K562 (cell line): ENCODE data around the gene ATG12. TPM values are rescaled to one million over a fixed set of nuclear protein-coding genes. Genes with fewer than 3 reads are reported as not detected.

Experiments
- ARID4B ChIP-seq: sonication (generic); formaldehyde crosslinking; IDR thresholded peaks from 2 replicates; pipeline ENCODE4 v1.8.0; 2022; ENCODE audit warnings: mild to moderate bottlenecking, missing genetic modification reagents
- ATF1 ChIP-seq, 2 experiments: fragments of 450-650 bp in 1 of 2; IDR thresholded peaks; 2 replicates each; pipeline ENCODE4 v1.6.1; 2016; ENCODE audit warnings: missing compliant biosample characterization in 1 of 2, missing genetic modification characterization in 1 of 2
- CREB3L1 ChIP-seq: fragments of 450-650 bp; IDR thresholded peaks from 2 replicates; pipeline ENCODE4 v1.6.1; 2014; ENCODE audit warnings: low read depth, mild to moderate bottlenecking, moderate library complexity, borderline replicate concordance
- CTBP1 ChIP-seq: fragments of 450-650 bp; IDR thresholded peaks from 2 replicates; pipeline ENCODE4 v1.6.1; 2016; ENCODE audit warnings: borderline replicate concordance
- HMG20A ChIP-seq: fragments of 450-650 bp; formaldehyde crosslinking; conservative IDR thresholded peaks from 2 replicates; pipeline ENCODE4 v1.4.0; 2020; ENCODE audit warnings: mild to moderate bottlenecking, mixed read lengths
- HOXB6 ChIP-seq: fragments of 250-450 bp; sonication (Bioruptor Pico); IDR thresholded peaks from 2 replicates; pipeline ENCODE4 v1.5.1; 2022; ENCODE audit warnings: mild to moderate bottlenecking, borderline replicate concordance
- KLF13 ChIP-seq: fragments of 450-650 bp; IDR thresholded peaks from 2 replicates; pipeline ENCODE4 v1.6.1; 2016; ENCODE audit warnings: missing genetic modification characterization, low read depth, mild to moderate bottlenecking, missing compliant biosample characterization, moderate library complexity, borderline replicate concordance
- KLF6 ChIP-seq: fragments of 250-450 bp; sonication (Bioruptor Pico); IDR thresholded peaks from 2 replicates; pipeline ENCODE4 v1.4.0; 2020; ENCODE audit warnings: mild to moderate bottlenecking, moderate library complexity, borderline replicate concordance
- MAFG ChIP-seq: fragments of 450-650 bp; conservative IDR thresholded peaks from 2 replicates; pipeline ENCODE4 v1.6.1; 2016; ENCODE audit warnings: missing genetic modification characterization, missing compliant biosample characterization
- MCM5 ChIP-seq: fragments of 450-650 bp; IDR thresholded peaks from 2 replicates; pipeline ENCODE4 v1.6.1; 2016; ENCODE audit warnings: low read depth
- NBN ChIP-seq: fragments of 450-650 bp; IDR thresholded peaks from 2 replicates; pipeline ENCODE4 v1.6.1; 2016; ENCODE audit warnings: low read depth, mild to moderate bottlenecking
- PHF20 ChIP-seq: fragments of 450-650 bp; IDR thresholded peaks from 2 replicates; pipeline ENCODE4 v1.6.1; 2018; ENCODE audit not compliant: partially characterized antibody
- POLR2AphosphoS5 ChIP-seq: IDR thresholded peaks from 2 replicates; pipeline ENCODE4 v1.6.1; 2011; ENCODE audit warnings: mild to moderate bottlenecking, low read depth, low read length, moderate library complexity; ENCODE audit not compliant: control insufficient read depth, insufficient read depth
- RHOXF2B ChIP-seq: fragments of 250-450 bp; sonication (Bioruptor Pico); conservative IDR thresholded peaks from 2 replicates; pipeline ENCODE4 v1.5.1; 2021
- TCFL5 ChIP-seq: fragments of 250-450 bp; sonication (Bioruptor Pico); conservative IDR thresholded peaks from 2 replicates; pipeline ENCODE4 v1.6.1; 2021; ENCODE audit warnings: mild to moderate bottlenecking, moderate library complexity, matching md5 sums
- UBTF ChIP-seq, 2 experiments: IDR thresholded peaks; 2 replicates each; pipeline ENCODE4 v1.6.1; 2012; ENCODE audit warnings: improper control_type of control experiment in 2 of 2, low read depth in 2 of 2, low read length in 2 of 2, borderline replicate concordance in 1 of 2
- ZBTB7A ChIP-seq: IDR thresholded peaks from 2 replicates; pipeline ENCODE4 v1.6.1; 2011; ENCODE audit warnings: low read depth, mild to moderate bottlenecking, low read length, moderate library complexity, borderline replicate concordance; ENCODE audit not compliant: control insufficient read depth
- ZNF133 ChIP-seq: fragments of 250-450 bp; sonication (Bioruptor Pico); IDR thresholded peaks from 2 replicates; pipeline ENCODE4 v1.4.0; 2020; ENCODE audit warnings: mild to moderate bottlenecking
- ZNF778 ChIP-seq: fragments of 450-650 bp; formaldehyde crosslinking; IDR thresholded peaks from 2 replicates; pipeline ENCODE4 v1.4.0; 2020; ENCODE audit warnings: mild to moderate bottlenecking, moderate library complexity
- polyA plus RNA-seq, 8 experiments: library from polyadenylated mRNA; depleted of rRNA in 4 of 8; stranded (reverse) in 5 of 8; unstranded in 3 of 8; fragments of >200 nt; fragmentation: Nextera tagmentation in 2 of 8; fragmentation: Illumina TruSeq in 1 of 8; extraction: Ambion mirVana in 2 of 8; extraction: Trizol in 1 of 8; gene quantifications; 2 replicates each; pipeline versions ENCODE4 v1.2.1 to v1.2.3, GENCODE V29; 2011 to 2014; ENCODE audit warnings: inconsistent platforms in 1 of 8, missing spikeins in 1 of 8
- total RNA-seq, 7 experiments: library from RNA; depleted of rRNA in 6 of 7; stranded (reverse); fragments of >200 nt in 6 of 7; fragmentation: Illumina TruSeq in 2 of 7; extraction: Trizol in 2 of 7; gene quantifications; 2 replicates each; pipeline versions ENCODE4 v1.2.1 to v1.2.3, GENCODE V29; 2011 to 2021; ENCODE audit warnings: low replicate concordance in 1 of 7

Gene ATG12
- total and polyA plus RNA-seq, 9 of the 15 experiments (the other 6 are each of a cell fraction or from before 2014, with no cell fraction given): 21.6 to 132 (median 61.3) TPM

GRCh38 chr5:115841382-115842088, at the start of gene ATG12, which contains the start of gene AP3S1 (continued):
- TF ChIP-seq UBTF (IDR thresholded peaks at IDR 0.05; ENCODE audit: borderline replicate concordance in 1 of 2, low read depth in 2 of 2, low read length in 2 of 2) (peak in 1 of 2 experiments; percentile 66; a peak in 1 of 4 replicates), HOXB6 (no peak), KLF13 (tag) (no peak), NBN (peak; percentile 91; the same call in 1 of the 2 replicates), TCFL5 (CRISPR knock-in tag) (no peak), ATF1 (CRISPR knock-in tag; IDR thresholded peaks at IDR 0.05) (no peak), ATF1 (tag; IDR thresholded peaks at IDR 0.05) (peak; percentile 91), MAFG (tag) (no peak), MCM5 (no peak), CTBP1 (no peak; the same call in 1 of the 2 replicates), POLR2AphosphoS5 (peak; percentile 70), PHF20 (peak; percentile 69), ZNF133 (no peak), ZBTB7A (no peak; the same call in 1 of the 2 replicates), CREB3L1 (peak; percentile 59; the same call in 1 of the 2 replicates), RHOXF2B (CRISPR knock-in tag) (no peak), KLF6 (CRISPR knock-in tag) (no peak; the same call in 1 of the 2 replicates), ZNF778 (CRISPR knock-in tag) (no peak), ARID4B (CRISPR knock-in tag) (peak; percentile 7; the same call in 1 of the 2 replicates), HMG20A (CRISPR knock-in tag) (no peak)
